ENCODE data around the gene MYO1E.
A peak's percentile ranks its signal among the peaks of the same experiment; 100 is the strongest.
"Not testable (repeated sequence)": the region's sequence is repeated elsewhere in the genome, so short reads cannot be mapped to it uniquely, and the experiment has no call there.

The MYO1E gene

GRCh38 chr15:59131969-59132562 is 240.6 kb downstream of the MYO1E start:
- H3K27me3 ChIP-seq (ENCODE audit: control insufficient read depth in 1 of 2, insufficient read depth in 2 of 2, low read length in 2 of 2) = no peaks in the 10 kb centered on the region
- H3K4me3 ChIP-seq (ENCODE audit: low read depth in 1 of 2, low read length in 2 of 2) = no peak overlapping the region
- peaks cover 0 to 7% of the 10 kb centered on the region in 2 donors for H3K4me1 ChIP-seq (ENCODE audit: control insufficient read depth in 1 of 2, insufficient read depth in 2 of 2, low read length in 2 of 2)
- no peak overlapping the region for H3K27ac ChIP-seq (ENCODE audit: low read depth, low read length)
- H3K9me3 ChIP-seq (ENCODE audit: control insufficient read depth in 1 of 2, low read length in 2 of 2) = no peaks in the 10 kb centered on the region
- H3K9ac ChIP-seq (ENCODE audit: low read depth in 1 of 2, low read length in 2 of 2) = no peak overlapping the region
- peaks cover 11 to 47% of the 10 kb centered on the region in 2 donors for H3K36me3 ChIP-seq (ENCODE audit: control insufficient read depth in 1 of 2, insufficient read depth in 2 of 2, low read length in 2 of 2)

GRCh38 chr15:59131456-59131855 is 241.2 kb downstream of the MYO1E start:
- Histone ChIP-seq H3K9me3 (ENCODE audit: control insufficient read depth in 1 of 2, low read length in 2 of 2) (no peaks in the 10 kb centered on the region), H3K36me3 (ENCODE audit: control insufficient read depth in 1 of 2, insufficient read depth in 2 of 2, low read length in 2 of 2) (peaks cover 6 to 41% of the 10 kb centered on the region in 2 donors), H3K4me3 (ENCODE audit: low read depth in 1 of 2, low read length in 2 of 2) (no peak overlapping the region), H3K4me1 (ENCODE audit: control insufficient read depth in 1 of 2, insufficient read depth in 2 of 2, low read length in 2 of 2) (peaks cover 0 to 7% of the 10 kb centered on the region in 2 donors), H3K27ac (ENCODE audit: low read depth, low read length) (no peak overlapping the region), H3K9ac (ENCODE audit: low read depth in 1 of 2, low read length in 2 of 2) (no peak overlapping the region), H3K27me3 (ENCODE audit: control insufficient read depth in 1 of 2, insufficient read depth in 2 of 2, low read length in 2 of 2) (no peaks in the 10 kb centered on the region)

GRCh38 chr15:59127255-59127654 is 245.4 kb downstream of the MYO1E start:
- H3K4me3 ChIP-seq (ENCODE audit: low read depth in 1 of 2, low read length in 2 of 2); H3K4me1 ChIP-seq (ENCODE audit: control insufficient read depth in 1 of 2, insufficient read depth in 2 of 2, low read length in 2 of 2); H3K27me3 ChIP-seq (ENCODE audit: control insufficient read depth in 1 of 2, insufficient read depth in 2 of 2, low read length in 2 of 2); H3K9ac ChIP-seq (ENCODE audit: low read depth in 1 of 2, low read length in 2 of 2); H3K9me3 ChIP-seq (ENCODE audit: control insufficient read depth in 1 of 2, low read length in 2 of 2); H3K36me3 ChIP-seq (ENCODE audit: control insufficient read depth in 1 of 2, insufficient read depth in 2 of 2, low read length in 2 of 2); H3K27ac ChIP-seq (ENCODE audit: low read depth, low read length): not testable (repeated sequence)

DNA sequence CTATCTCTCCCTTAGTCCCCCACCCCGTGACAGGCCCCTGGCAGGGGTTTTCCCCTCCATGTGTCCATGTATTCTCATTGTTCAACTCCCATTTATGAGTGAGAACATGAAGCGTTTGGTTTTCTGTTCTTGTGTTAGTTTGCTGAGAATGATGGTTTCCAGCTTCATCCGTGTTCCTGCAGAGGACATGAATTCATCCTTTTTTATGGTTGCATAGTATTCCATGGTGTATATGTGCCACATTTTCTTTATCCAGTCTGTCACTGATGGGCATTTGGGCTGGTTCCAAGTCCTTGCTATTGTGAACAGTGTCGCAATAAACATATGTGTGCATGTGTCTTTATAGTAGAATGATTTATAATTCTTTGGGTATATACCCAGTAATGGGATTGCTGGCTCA is 247.0 kb downstream of the MYO1E start:
- H3K4me3 ChIP-seq (ENCODE audit: low read depth in 1 of 2, low read length in 2 of 2); H3K27me3 ChIP-seq (ENCODE audit: control insufficient read depth in 1 of 2, insufficient read depth in 2 of 2, low read length in 2 of 2); H3K4me1 ChIP-seq (ENCODE audit: control insufficient read depth in 1 of 2, insufficient read depth in 2 of 2, low read length in 2 of 2); H3K36me3 ChIP-seq (ENCODE audit: control insufficient read depth in 1 of 2, insufficient read depth in 2 of 2, low read length in 2 of 2); H3K9me3 ChIP-seq (ENCODE audit: control insufficient read depth in 1 of 2, low read length in 2 of 2); H3K9ac ChIP-seq (ENCODE audit: low read depth in 1 of 2, low read length in 2 of 2); H3K27ac ChIP-seq (ENCODE audit: low read depth, low read length): not testable (repeated sequence)

GRCh38 chr15:59124261-59124660 is 248.4 kb downstream of the MYO1E start:
- Histone ChIP-seq H3K27ac (ENCODE audit: low read depth, low read length) (no peak overlapping the region), H3K27me3 (ENCODE audit: control insufficient read depth in 1 of 2, insufficient read depth in 2 of 2, low read length in 2 of 2) (no peaks in the 10 kb centered on the region), H3K36me3 (ENCODE audit: control insufficient read depth in 1 of 2, insufficient read depth in 2 of 2, low read length in 2 of 2) (peaks cover 0 to 5% of the 10 kb centered on the region in 2 donors), H3K9ac (ENCODE audit: low read depth in 1 of 2, low read length in 2 of 2) (peak overlapping the region in 1 of 2 donors; percentile 21), H3K9me3 (ENCODE audit: control insufficient read depth in 1 of 2, low read length in 2 of 2) (no peaks in the 10 kb centered on the region), H3K4me1 (ENCODE audit: control insufficient read depth in 1 of 2, insufficient read depth in 2 of 2, low read length in 2 of 2) (peaks cover 7 to 9% of the 10 kb centered on the region in 2 donors), H3K4me3 (ENCODE audit: low read depth in 1 of 2, low read length in 2 of 2) (no peak overlapping the region)

DNA sequence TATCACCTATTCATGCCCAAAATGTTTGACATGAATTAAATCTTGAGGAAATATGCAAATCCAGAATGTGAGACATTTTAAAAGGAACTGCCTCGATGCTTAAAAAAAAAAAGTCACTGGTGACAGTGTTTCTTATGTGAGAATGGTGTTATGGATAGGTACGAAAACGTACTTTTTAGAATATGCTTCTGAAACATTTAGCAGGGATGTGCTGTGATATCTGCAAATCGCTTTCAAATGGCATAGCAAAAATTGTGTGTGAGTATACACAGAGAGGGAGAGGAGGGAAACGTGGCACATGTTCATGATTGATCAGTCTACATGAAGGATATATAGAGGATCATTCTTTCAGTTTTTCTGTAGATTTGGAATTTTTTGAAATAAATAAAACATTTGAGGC is 251.7 kb downstream of the MYO1E start:
- Histone ChIP-seq H3K27me3 (ENCODE audit: control insufficient read depth in 1 of 2, insufficient read depth in 2 of 2, low read length in 2 of 2) (no peaks in the 10 kb centered on the region), H3K4me3 (ENCODE audit: low read depth in 1 of 2, low read length in 2 of 2) (no peak overlapping the region), H3K27ac (ENCODE audit: low read depth, low read length) (no peak overlapping the region), H3K9ac (ENCODE audit: low read depth in 1 of 2, low read length in 2 of 2) (no peak overlapping the region), H3K9me3 (ENCODE audit: control insufficient read depth in 1 of 2, low read length in 2 of 2) (no peaks in the 10 kb centered on the region), H3K4me1 (ENCODE audit: control insufficient read depth in 1 of 2, insufficient read depth in 2 of 2, low read length in 2 of 2) (peaks cover 7 to 9% of the 10 kb centered on the region in 2 donors), H3K36me3 (ENCODE audit: control insufficient read depth in 1 of 2, insufficient read depth in 2 of 2, low read length in 2 of 2) (peaks cover 5 to 16% of the 10 kb centered on the region in 2 donors)

- no peak overlapping the region for H3K27ac ChIP-seq (ENCODE audit: low read depth, low read length)
- H3K4me1 ChIP-seq (ENCODE audit: control insufficient read depth in 1 of 2, insufficient read depth in 2 of 2, low read length in 2 of 2) = peaks cover 2 to 5% of the 10 kb centered on the region in 2 donors
- peaks cover 2 to 17% of the 10 kb centered on the region in 2 donors for H3K36me3 ChIP-seq (ENCODE audit: control insufficient read depth in 1 of 2, insufficient read depth in 2 of 2, low read length in 2 of 2)
- H3K9ac ChIP-seq (ENCODE audit: low read depth in 1 of 2, low read length in 2 of 2) = no peak overlapping the region
- H3K4me3 ChIP-seq (ENCODE audit: low read depth in 1 of 2, low read length in 2 of 2) = no peak overlapping the region
- H3K27me3 ChIP-seq (ENCODE audit: control insufficient read depth in 1 of 2, insufficient read depth in 2 of 2, low read length in 2 of 2) = no peaks in the 10 kb centered on the region
- no peaks in the 10 kb centered on the region for H3K9me3 ChIP-seq (ENCODE audit: control insufficient read depth in 1 of 2, low read length in 2 of 2)
Observed at GRCh38 chr15:59119625-59120024, 253.0 kb downstream of the MYO1E start.

GRCh38 chr15:59116771-59117170 is 255.9 kb downstream of the MYO1E start:
- Histone ChIP-seq H3K27ac (ENCODE audit: low read depth, low read length) (no peak overlapping the region), H3K9ac (ENCODE audit: low read depth in 1 of 2, low read length in 2 of 2) (no peak overlapping the region), H3K4me3 (ENCODE audit: low read depth in 1 of 2, low read length in 2 of 2) (no peak overlapping the region), H3K4me1 (ENCODE audit: control insufficient read depth in 1 of 2, insufficient read depth in 2 of 2, low read length in 2 of 2) (no peaks in the 10 kb centered on the region), H3K27me3 (ENCODE audit: control insufficient read depth in 1 of 2, insufficient read depth in 2 of 2, low read length in 2 of 2) (no peaks in the 10 kb centered on the region), H3K9me3 (ENCODE audit: control insufficient read depth in 1 of 2, low read length in 2 of 2) (no peaks in the 10 kb centered on the region), H3K36me3 (ENCODE audit: control insufficient read depth in 1 of 2, insufficient read depth in 2 of 2, low read length in 2 of 2) (peaks cover 0 to 24% of the 10 kb centered on the region in 2 donors)

GRCh38 chr15:59116141-59116540 is 256.5 kb downstream of the MYO1E start:
- Histone ChIP-seq H3K4me1 (ENCODE audit: control insufficient read depth in 1 of 2, insufficient read depth in 2 of 2, low read length in 2 of 2) (no peaks in the 10 kb centered on the region), H3K9ac (ENCODE audit: low read depth in 1 of 2, low read length in 2 of 2) (no peak overlapping the region), H3K9me3 (ENCODE audit: control insufficient read depth in 1 of 2, low read length in 2 of 2) (no peaks in the 10 kb centered on the region), H3K4me3 (ENCODE audit: low read depth in 1 of 2, low read length in 2 of 2) (no peak overlapping the region), H3K27me3 (ENCODE audit: control insufficient read depth in 1 of 2, insufficient read depth in 2 of 2, low read length in 2 of 2) (no peaks in the 10 kb centered on the region), H3K27ac (ENCODE audit: low read depth, low read length) (no peak overlapping the region), H3K36me3 (ENCODE audit: control insufficient read depth in 1 of 2, insufficient read depth in 2 of 2, low read length in 2 of 2) (peaks cover 0 to 24% of the 10 kb centered on the region in 2 donors)

- Histone ChIP-seq H3K9me3 (ENCODE audit: control insufficient read depth in 1 of 2, low read length in 2 of 2) (no peaks in the 10 kb centered on the region), H3K27me3 (ENCODE audit: control insufficient read depth in 1 of 2, insufficient read depth in 2 of 2, low read length in 2 of 2) (no peaks in the 10 kb centered on the region), H3K9ac (ENCODE audit: low read depth in 1 of 2, low read length in 2 of 2) (no peak overlapping the region), H3K27ac (ENCODE audit: low read depth, low read length) (no peak overlapping the region), H3K4me1 (ENCODE audit: control insufficient read depth in 1 of 2, insufficient read depth in 2 of 2, low read length in 2 of 2) (no peaks in the 10 kb centered on the region), H3K36me3 (ENCODE audit: control insufficient read depth in 1 of 2, insufficient read depth in 2 of 2, low read length in 2 of 2) (peaks cover 0 to 24% of the 10 kb centered on the region in 2 donors), H3K4me3 (ENCODE audit: low read depth in 1 of 2, low read length in 2 of 2) (no peak overlapping the region)
Observed at GRCh38 chr15:59115047-59115446, 257.6 kb downstream of the MYO1E start.

GRCh38 chr15:59111251-59111650 is 261.4 kb downstream of the MYO1E start:
- Histone ChIP-seq H3K27me3 (ENCODE audit: control insufficient read depth in 1 of 2, insufficient read depth in 2 of 2, low read length in 2 of 2) (no peaks in the 10 kb centered on the region), H3K36me3 (ENCODE audit: control insufficient read depth in 1 of 2, insufficient read depth in 2 of 2, low read length in 2 of 2) (peaks cover 0 to 16% of the 10 kb centered on the region in 2 donors), H3K27ac (ENCODE audit: low read depth, low read length) (no peak overlapping the region), H3K9me3 (ENCODE audit: control insufficient read depth in 1 of 2, low read length in 2 of 2) (no peaks in the 10 kb centered on the region), H3K4me1 (ENCODE audit: control insufficient read depth in 1 of 2, insufficient read depth in 2 of 2, low read length in 2 of 2) (no peaks in the 10 kb centered on the region), H3K9ac (ENCODE audit: low read depth in 1 of 2, low read length in 2 of 2) (no peak overlapping the region), H3K4me3 (ENCODE audit: low read depth in 1 of 2, low read length in 2 of 2) (no peak overlapping the region)

Measured in duodenal mucosa (tissue), 2 donors.